Natural killer cell treated with Interleukin-12 subunit alpha and Interleukin-12 subunit beta and Interleukin-15 and Interleukin-18, amount 100 ng/mL, for 72 hours (primary cell): ENCODE results near the gene DCST2. TPM values are rescaled to one million over a fixed set of nuclear protein-coding genes. Genes with fewer than 3 reads are reported as not detected.

Experiments
- ATAC-seq, 2 donors: fragments of 150-1000 bp; cut with Tn5 transposase in 1 of 2; sonication (Bioruptor Pico), chemical (Tn5 transposase) in 1 of 2; 2 replicates each; pipeline ENCODE4 v1.10.0; 2021
- DNase-seq: peaks from one replicate; pipeline ENCODE4 v3.0.0; 2022; ENCODE audit warnings: low spot score
- H3K27ac Mint-ChIP-seq, 2 donors: 1 replicate in 1 of 2; 2 replicates in 1 of 2; pipeline ENCODE4 v1.8.0; 2022; ENCODE audit warnings: mixed read lengths in 2 of 2, mild to moderate bottlenecking in 1 of 2, moderate library complexity in 1 of 2
- H3K27me3 Mint-ChIP-seq, 2 donors: 1 replicate in 1 of 2; 2 replicates in 1 of 2; pipeline ENCODE4 v1.8.0; 2022; ENCODE audit warnings: mixed read lengths in 2 of 2
- H3K36me3 Mint-ChIP-seq: one replicate; pipeline ENCODE4 v1.8.0; 2022; ENCODE audit warnings: mixed read lengths
- H3K4me1 Mint-ChIP-seq, 2 donors: 1 replicate in 1 of 2; 2 replicates in 1 of 2; pipeline ENCODE4 v1.8.0; 2022; ENCODE audit warnings: low read depth in 2 of 2, mixed read lengths in 2 of 2, mild to moderate bottlenecking in 1 of 2
- H3K4me3 Mint-ChIP-seq: one replicate; pipeline ENCODE4 v1.8.0; 2022; ENCODE audit warnings: mixed read lengths
- H3K9me3 Mint-ChIP-seq: 2 replicates; pipeline ENCODE4 v1.8.0; 2022; ENCODE audit warnings: mixed read lengths
- total RNA-seq, 2 donors: library from RNA; stranded (reverse); gene quantifications; one replicate each; pipeline ENCODE4 v1.2.3, GENCODE V29; 2022

DCST2 gene
- total RNA-seq, 2 donors from 2014 or later: 0.57 TPM; not detected in 1

DNA sequence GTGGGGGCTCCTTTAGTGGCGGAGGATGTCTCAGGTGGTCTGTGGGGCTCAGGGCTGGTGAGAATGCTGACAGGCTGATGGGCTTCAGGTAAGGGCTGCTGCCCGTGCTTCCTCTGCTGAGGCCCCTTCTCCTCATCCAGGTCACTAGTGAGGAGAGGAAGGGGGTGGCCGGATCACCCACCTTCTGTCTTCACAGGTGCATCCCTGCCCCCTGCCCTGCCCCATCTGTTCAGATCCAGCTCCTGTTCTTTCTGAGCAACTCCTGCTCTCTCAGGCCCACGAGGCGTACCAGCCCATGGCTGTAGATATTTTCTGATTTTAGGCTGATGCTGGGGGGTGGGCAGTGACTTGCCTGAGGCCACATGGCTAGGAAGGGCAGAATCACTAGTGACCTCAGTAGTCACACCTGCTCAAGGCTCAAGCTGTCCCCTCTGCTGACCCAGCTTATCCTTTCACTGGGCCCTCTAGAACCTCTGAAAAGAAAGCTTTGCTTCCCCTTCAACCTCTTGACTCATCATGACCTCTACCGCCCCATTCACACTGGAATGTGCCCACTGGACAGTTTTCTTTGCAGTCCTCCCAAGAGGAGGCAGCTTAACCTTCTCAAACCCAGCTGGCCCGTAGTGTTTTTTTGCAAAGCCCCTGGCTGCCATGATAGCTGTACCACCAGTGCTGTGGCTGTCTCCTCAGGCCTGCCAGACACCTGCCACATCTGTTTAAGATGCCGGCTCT is 14.8 kb downstream of the DCST2 start:
- no peaks in the 10 kb centered on the region for H3K27me3 Mint-ChIP-seq
- H3K4me3 Mint-ChIP-seq: no peak overlapping the region
- no peaks in the 10 kb centered on the region for H3K9me3 Mint-ChIP-seq
- H3K4me1 Mint-ChIP-seq: peaks cover 8 to 29% of the 10 kb centered on the region in 2 donors
- peak overlapping the region in 1 of 2 donors; percentile 29 for H3K27ac Mint-ChIP-seq
- DNase-seq (no peak), ATAC-seq (no peak)
- H3K36me3 Mint-ChIP-seq: no peaks in the 10 kb centered on the region

- Mint-ChIP-seq H3K36me3 (no peaks in the 10 kb centered on the region), H3K4me1 (peaks cover 16 to 34% of the 10 kb centered on the region in 2 donors), H3K27ac (no peak overlapping the region), H3K9me3 (no peaks in the 10 kb centered on the region), H3K4me3 (peak overlapping the region; percentile 54), H3K27me3 (no peaks in the 10 kb centered on the region)
- no peak for ATAC-seq
- no peak for DNase-seq
Observed at GRCh38 chr1:155017946-155018316, 15.7 kb downstream of the DCST2 start.

DNA sequence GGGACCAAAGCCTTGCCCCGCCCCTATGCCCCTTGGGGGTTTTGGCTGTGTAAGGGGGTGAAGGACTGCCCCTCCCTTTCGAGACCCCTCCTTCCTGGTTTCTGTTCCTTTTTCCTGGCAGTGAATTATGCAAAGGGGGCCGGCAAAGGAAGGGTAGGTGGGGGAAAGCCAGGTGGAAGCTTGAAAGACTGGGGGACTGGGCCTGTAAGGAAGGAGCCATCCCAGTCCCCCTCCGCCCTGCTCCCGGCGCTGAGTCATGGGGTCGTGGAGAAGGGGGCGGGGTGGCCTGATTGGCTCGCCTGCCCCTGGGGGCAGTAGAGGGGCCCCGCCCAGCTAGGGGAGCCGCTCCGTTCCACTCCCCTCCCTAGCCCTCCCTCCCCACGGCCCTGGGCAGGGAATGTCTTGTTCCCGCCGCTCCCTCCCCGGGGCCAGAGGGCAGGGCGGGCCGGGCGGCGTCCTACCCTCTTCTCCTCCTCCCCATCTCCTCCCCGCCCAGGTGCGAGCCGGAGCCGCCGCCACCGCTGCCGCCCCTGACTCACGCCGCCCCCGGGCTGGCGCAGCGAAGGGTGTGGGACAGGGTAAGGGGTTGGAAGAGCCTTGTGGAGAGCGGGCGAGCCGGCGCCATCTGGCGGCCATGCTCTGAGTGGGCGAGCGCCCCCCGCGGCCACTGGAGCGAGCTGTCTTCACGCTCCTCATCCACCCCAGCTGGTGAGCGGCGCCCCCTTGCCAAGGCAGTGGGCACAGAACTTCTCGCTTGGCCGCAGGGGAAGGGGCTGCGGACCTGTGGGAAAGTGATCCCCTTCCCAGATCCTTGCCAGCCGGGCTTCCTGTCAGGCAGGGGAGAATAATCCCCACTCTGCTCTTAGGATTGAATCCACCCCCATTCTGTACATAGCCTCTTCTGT is 16.3 kb downstream of the DCST2 start:
- Mint-ChIP-seq H3K36me3 (no peaks in the 10 kb centered on the region), H3K4me3 (peak overlapping the region; percentile 54), H3K4me1 (peaks cover 19 to 41% of the 10 kb centered on the region in 2 donors), H3K27ac (no peak overlapping the region), H3K27me3 (no peaks in the 10 kb centered on the region), H3K9me3 (no peaks in the 10 kb centered on the region)
- peak; percentile 94 to 95 for ATAC-seq
- peak; percentile 87 for DNase-seq

DNA sequence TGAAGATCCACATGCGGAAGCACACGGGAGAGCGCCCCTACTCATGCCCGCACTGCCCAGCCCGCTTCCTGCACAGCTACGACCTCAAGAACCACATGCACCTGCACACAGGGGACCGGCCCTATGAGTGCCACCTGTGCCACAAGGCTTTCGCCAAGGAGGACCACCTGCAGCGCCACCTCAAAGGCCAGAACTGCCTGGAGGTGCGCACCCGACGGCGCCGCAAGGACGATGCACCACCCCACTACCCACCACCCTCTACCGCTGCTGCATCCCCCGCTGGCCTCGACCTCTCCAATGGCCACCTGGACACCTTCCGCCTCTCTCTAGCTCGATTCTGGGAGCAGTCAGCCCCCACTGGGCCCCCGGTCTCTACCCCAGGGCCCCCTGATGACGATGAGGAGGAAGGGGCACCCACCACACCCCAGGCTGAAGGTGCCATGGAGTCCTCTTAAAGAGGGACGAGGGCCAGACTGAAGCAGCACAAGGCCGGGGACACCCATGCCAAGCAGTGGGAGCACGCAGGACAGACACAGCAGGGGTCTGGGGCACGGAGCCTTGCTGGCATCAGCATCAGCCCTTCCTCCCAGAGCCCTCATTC is 17.2 kb downstream of the DCST2 start:
- Mint-ChIP-seq H3K9me3 (no peaks in the 10 kb centered on the region), H3K4me3 (no peak overlapping the region)

DNA sequence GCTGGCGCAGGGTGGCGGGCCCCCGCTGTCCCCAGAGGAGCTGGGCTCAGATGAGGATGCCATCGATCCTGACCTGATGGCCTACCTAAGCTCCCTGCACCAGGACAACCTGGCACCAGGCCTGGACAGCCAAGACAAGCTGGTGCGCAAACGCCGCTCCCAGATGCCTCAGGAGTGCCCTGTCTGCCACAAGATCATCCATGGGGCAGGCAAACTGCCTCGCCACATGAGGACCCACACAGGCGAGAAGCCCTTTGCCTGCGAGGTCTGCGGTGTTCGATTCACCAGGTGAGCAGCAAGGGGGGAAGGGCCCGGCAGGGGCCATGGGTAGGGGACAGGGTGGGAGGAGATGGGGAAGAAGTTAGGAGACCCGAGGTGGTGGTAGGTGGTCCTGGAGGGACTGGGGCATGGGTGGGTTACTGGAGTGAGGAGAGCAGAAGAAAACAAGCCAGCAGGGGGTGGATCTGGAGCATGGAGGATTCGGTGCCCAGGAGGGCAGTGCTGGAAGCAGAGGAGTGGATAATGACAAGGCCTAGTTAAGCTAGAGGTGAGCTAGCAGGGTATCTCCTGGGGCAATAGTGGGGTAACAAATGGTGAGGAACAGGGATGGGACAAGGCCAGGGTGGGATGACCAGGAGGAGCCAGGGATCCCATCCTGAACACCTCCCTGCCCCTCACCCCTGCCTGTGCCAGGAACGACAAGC is 17.9 kb downstream of the DCST2 start:
- no peak overlapping the region for H3K27ac Mint-ChIP-seq
- H3K4me3 Mint-ChIP-seq: no peak overlapping the region
- H3K27me3 Mint-ChIP-seq: no peaks in the 10 kb centered on the region
- H3K4me1 Mint-ChIP-seq: peaks cover 19 to 42% of the 10 kb centered on the region in 2 donors
- ATAC-seq: no peak
- no peaks in the 10 kb centered on the region for H3K36me3 Mint-ChIP-seq
- no peaks in the 10 kb centered on the region for H3K9me3 Mint-ChIP-seq
- DNase-seq: no peak

More for the DNA sequence above, 17.2 kb downstream of the DCST2 start:
- no peak for DNase-seq
- Mint-ChIP-seq H3K36me3 (no peaks in the 10 kb centered on the region), H3K27me3 (no peaks in the 10 kb centered on the region), H3K4me1 (peaks cover 19 to 38% of the 10 kb centered on the region in 2 donors), H3K27ac (no peak overlapping the region)
- no peak for ATAC-seq

- Mint-ChIP-seq H3K4me1 (peaks cover 23 to 48% of the 10 kb centered on the region in 2 donors), H3K4me3 (no peak overlapping the region), H3K27ac (no peak overlapping the region), H3K36me3 (no peaks in the 10 kb centered on the region), H3K27me3 (no peaks in the 10 kb centered on the region), H3K9me3 (no peaks in the 10 kb centered on the region)
- ATAC-seq (no peak), DNase-seq (peak; percentile 45)
Observed at GRCh38 chr1:155014709-155015508, 18.7 kb downstream of the DCST2 start.

- no peak overlapping the region for H3K27ac Mint-ChIP-seq
- no peak for DNase-seq
- ATAC-seq: no peak
- H3K4me3 Mint-ChIP-seq: peak overlapping the region; percentile 30
- no peaks in the 10 kb centered on the region for H3K36me3 Mint-ChIP-seq
- peaks cover 34 to 49% of the 10 kb centered on the region in 2 donors for H3K4me1 Mint-ChIP-seq
- no peaks in the 10 kb centered on the region for H3K9me3 Mint-ChIP-seq
- no peaks in the 10 kb centered on the region for H3K27me3 Mint-ChIP-seq
Observed at GRCh38 chr1:155013632-155014031, 19.9 kb downstream of the DCST2 start.

DNA sequence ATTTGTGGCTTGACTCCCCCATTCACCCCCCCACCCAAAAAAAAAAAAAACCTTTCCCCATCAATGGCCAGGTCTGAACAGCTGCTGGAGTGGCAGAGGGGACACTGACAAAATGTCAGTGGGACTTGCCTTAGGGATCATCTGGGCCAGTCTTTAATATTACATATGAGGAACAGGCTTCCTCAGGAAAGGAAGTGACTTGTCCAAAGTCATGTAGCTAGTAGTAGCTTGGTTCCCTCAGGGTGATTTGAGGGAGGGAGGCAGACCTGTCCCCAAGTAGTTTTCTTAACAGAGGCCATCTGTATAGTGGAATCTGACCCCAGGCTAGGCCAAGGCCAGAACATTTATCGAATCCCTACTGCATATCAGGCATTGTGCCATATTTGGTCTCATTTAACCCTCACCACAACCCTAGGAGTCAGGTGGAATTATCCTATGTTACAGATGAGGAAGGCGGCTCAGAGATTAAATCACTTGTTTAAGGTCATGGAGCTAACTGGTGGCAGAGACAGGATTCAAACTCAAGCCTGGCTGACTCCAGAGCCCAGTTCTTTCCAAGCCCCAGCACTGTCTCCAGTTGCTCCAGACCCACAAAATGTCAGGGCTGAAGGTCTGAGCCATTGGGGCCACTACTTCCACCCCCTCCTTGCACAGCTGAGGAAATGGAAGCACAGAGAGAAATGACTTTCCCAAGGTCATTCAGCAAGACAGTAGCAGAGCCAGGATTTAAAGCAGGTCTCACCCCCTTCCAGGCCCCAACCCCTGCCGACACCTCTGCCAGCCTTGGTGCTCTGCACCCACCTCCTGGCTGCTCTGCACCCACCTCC is 20.6 kb downstream of the DCST2 start:
- ATAC-seq (no peak), DNase-seq (peak; percentile 58)
- Mint-ChIP-seq H3K4me1 (peaks cover 34 to 52% of the 10 kb centered on the region in 2 donors), H3K27me3 (no peaks in the 10 kb centered on the region), H3K9me3 (no peaks in the 10 kb centered on the region), H3K4me3 (peak overlapping the region; percentile 3), H3K27ac (peak overlapping the region; percentile 62 to 70), H3K36me3 (no peaks in the 10 kb centered on the region)

GRCh38 chr1:155012026-155012546 is 21.5 kb downstream of the DCST2 start:
- H3K27me3 Mint-ChIP-seq: no peaks in the 10 kb centered on the region
- H3K9me3 Mint-ChIP-seq: no peaks in the 10 kb centered on the region
- H3K4me3 Mint-ChIP-seq: no peak overlapping the region
- DNase-seq (no peak), ATAC-seq (no peak)
- H3K4me1 Mint-ChIP-seq: peaks cover 34 to 47% of the 10 kb centered on the region in 2 donors
- H3K36me3 Mint-ChIP-seq: no peaks in the 10 kb centered on the region
- H3K27ac Mint-ChIP-seq: peak overlapping the region in 1 of 2 donors; percentile 62

- Mint-ChIP-seq H3K36me3 (no peaks in the 10 kb centered on the region), H3K27ac (peak overlapping the region; percentile 65 to 81), H3K27me3 (no peaks in the 10 kb centered on the region), H3K9me3 (no peaks in the 10 kb centered on the region), H3K4me1 (peaks cover 38 to 51% of the 10 kb centered on the region in 2 donors), H3K4me3 (no peak overlapping the region)
- ATAC-seq (no peak), DNase-seq (no peak)
Observed at GRCh38 chr1:155011437-155012025, 22.1 kb downstream of the DCST2 start.

GRCh38 chr1:155011004-155011416 is 22.6 kb downstream of the DCST2 start:
- no peak for DNase-seq
- Mint-ChIP-seq H3K4me1 (peaks cover 43 to 55% of the 10 kb centered on the region in 2 donors), H3K27ac (peak overlapping the region; percentile 65 to 81), H3K36me3 (no peaks in the 10 kb centered on the region), H3K27me3 (no peaks in the 10 kb centered on the region), H3K9me3 (no peaks in the 10 kb centered on the region), H3K4me3 (no peak overlapping the region)
- no peak for ATAC-seq
